PFSK-1 (cell line): ENCODE data around the gene SYNE4.

Source experiments
- FOXP2 ChIP-seq: optimal IDR thresholded peaks from 2 replicates; pipeline ENCODE3; 2011; ENCODE audit warnings: borderline replicate concordance, control low read depth, inconsistent platforms; ENCODE audit not compliant: insufficient read depth; ENCODE audit errors: extremely low read length, extremely low read depth
- POLR2AphosphoS5 ChIP-seq: IDR thresholded peaks from 2 replicates; pipeline ENCODE4 v1.6.1; 2012; ENCODE audit warnings: low read depth, mild to moderate bottlenecking, control low read depth, low read length, moderate library complexity
- REST ChIP-seq, 2 experiments: IDR thresholded peaks; 2 replicates each; pipeline versions ENCODE4 v1.6.1 to v1.8.0; 2011 to 2012; ENCODE audit warnings: low read depth in 2 of 2, low read length in 2 of 2, control low read depth in 1 of 2, inconsistent platforms in 1 of 2, mild to moderate bottlenecking in 1 of 2, moderate library complexity in 1 of 2; ENCODE audit not compliant: insufficient read depth in 1 of 2
- SIN3A ChIP-seq: IDR thresholded peaks from 2 replicates; pipeline ENCODE4 v1.6.1; 2012; ENCODE audit warnings: mild to moderate bottlenecking, low read length, moderate library complexity, borderline replicate concordance; ENCODE audit not compliant: insufficient read depth
- TAF1 ChIP-seq: IDR thresholded peaks from 2 replicates; pipeline ENCODE4 v1.6.1; 2012; ENCODE audit warnings: low read length, control low read depth, borderline replicate concordance; ENCODE audit not compliant: insufficient read depth

The SYNE4 gene

GRCh38 chr19:36051236-36051635 is 42.6 kb upstream of the SYNE4 start:
- no peak for TF ChIP-seq FOXP2
- TF ChIP-seq REST (IDR thresholded peaks at IDR 0.05; ENCODE audit: insufficient read depth in 1 of 2, low read depth in 2 of 2, low read length in 2 of 2) = no peak
- TF ChIP-seq POLR2AphosphoS5 = no peak
- TF ChIP-seq TAF1 = no peak
- TF ChIP-seq SIN3A = no peak

- no peak for TF ChIP-seq TAF1
- TF ChIP-seq SIN3A = no peak
- TF ChIP-seq FOXP2 = no peak
- TF ChIP-seq REST (IDR thresholded peaks at IDR 0.05; ENCODE audit: insufficient read depth in 1 of 2, low read depth in 2 of 2, low read length in 2 of 2) = no peak
- TF ChIP-seq POLR2AphosphoS5 = no peak
Observed at GRCh38 chr19:36049080-36049698, 40.6 kb upstream of the SYNE4 start.

- TF ChIP-seq POLR2AphosphoS5 (no peak), FOXP2 (no peak), TAF1 (no peak), SIN3A (no peak), REST (IDR thresholded peaks at IDR 0.05; ENCODE audit: insufficient read depth in 1 of 2, low read depth in 2 of 2, low read length in 2 of 2) (no peak)
Observed at GRCh38 chr19:36047835-36048234, 39.2 kb upstream of the SYNE4 start.

GRCh38 chr19:36046443-36047050 is 37.9 kb upstream of the SYNE4 start:
- TF ChIP-seq POLR2AphosphoS5 (no peak), REST (IDR thresholded peaks at IDR 0.05; ENCODE audit: insufficient read depth in 1 of 2, low read depth in 2 of 2, low read length in 2 of 2) (no peak), SIN3A (no peak), FOXP2 (no peak), TAF1 (no peak)

- no peak for TF ChIP-seq POLR2AphosphoS5
- TF ChIP-seq FOXP2 = no peak
- no peak for TF ChIP-seq TAF1
- TF ChIP-seq SIN3A = no peak
- TF ChIP-seq REST (IDR thresholded peaks at IDR 0.05; ENCODE audit: insufficient read depth in 1 of 2, low read depth in 2 of 2, low read length in 2 of 2) = no peak
Observed at GRCh38 chr19:36043952-36044351, 35.3 kb upstream of the SYNE4 start.
